NT2/D1 (cell line): Measurements from ENCODE around the gene CEP78.

Experiments
- YY1 ChIP-seq: IDR thresholded peaks from 2 replicates; pipeline ENCODE4 v1.6.1; 2011; ENCODE audit not compliant: insufficient read length, insufficient read depth
- ZNF274 ChIP-seq: IDR thresholded peaks from 2 replicates; pipeline ENCODE4 v1.6.1; 2011; ENCODE audit warnings: mild to moderate bottlenecking, low read depth, low read length

GRCh38 chr9:78243130-78243529, 7.3 kb downstream of the CEP78 start:
- TF ChIP-seq ZNF274: no peak
- TF ChIP-seq YY1: no peak
